NCI-H748 treated with DMSO at 0.1 percent for 48 hours (cell line): ENCODE measurements around the gene RANBP1.

ENCODE experiments used
- DNase-seq: peaks from one replicate; lab custom pipeline; 2025; lab: John Stamatoyannopoulos, UW

Gene RANBP1

GRCh38 chr22:20125201-20126174, 9.6 kb downstream of the RANBP1 start:
- DNase-seq: no peak

- no peak for DNase-seq
Measured at GRCh38 chr22:20126284-20127029, 10.6 kb downstream of the RANBP1 start.

- no peak for DNase-seq
Measured at GRCh38 chr22:20127318-20127868, 11.5 kb downstream of the RANBP1 start.

GRCh38 chr22:20127869-20128618, 12.1 kb downstream of the RANBP1 start:
- no peak for DNase-seq

DNA sequence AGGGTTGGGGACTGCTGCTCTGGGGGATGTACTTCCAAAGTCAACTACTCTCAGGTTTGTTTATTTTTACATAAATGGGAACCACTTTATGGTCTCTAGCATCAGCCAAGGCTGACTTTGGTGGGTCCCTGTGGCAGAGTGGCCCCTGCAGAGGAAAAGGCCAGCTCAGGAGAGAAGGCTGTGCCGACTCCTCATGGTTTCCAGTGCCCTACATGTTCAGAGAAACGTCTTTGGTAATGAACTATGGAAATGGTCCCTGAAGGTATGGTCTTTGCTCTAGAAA, 12.7 kb downstream of the RANBP1 start:
- no peak for DNase-seq

GRCh38 chr22:20128902-20129746, 13.2 kb downstream of the RANBP1 start:
- no peak for DNase-seq

DNA sequence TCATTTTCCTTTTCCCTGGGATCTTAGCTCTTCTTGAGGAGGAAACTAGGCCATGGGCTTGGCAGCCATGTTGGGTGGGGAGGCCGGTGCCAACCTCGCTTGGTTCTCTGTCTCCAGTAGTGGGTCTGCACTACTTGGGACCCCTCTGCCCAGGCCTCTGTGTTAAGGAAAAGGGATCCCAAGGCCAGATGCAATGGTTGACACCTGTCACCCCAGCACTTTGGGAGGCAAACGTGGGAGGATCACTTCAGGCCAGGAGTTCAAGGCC, 13.8 kb downstream of the RANBP1 start:
- no peak for DNase-seq

GRCh38 chr22:20130319-20130718, 14.4 kb downstream of the RANBP1 start:
- no peak for DNase-seq

GRCh38 chr22:20130731-20131596, 15.1 kb downstream of the RANBP1 start:
- no peak for DNase-seq

DNA sequence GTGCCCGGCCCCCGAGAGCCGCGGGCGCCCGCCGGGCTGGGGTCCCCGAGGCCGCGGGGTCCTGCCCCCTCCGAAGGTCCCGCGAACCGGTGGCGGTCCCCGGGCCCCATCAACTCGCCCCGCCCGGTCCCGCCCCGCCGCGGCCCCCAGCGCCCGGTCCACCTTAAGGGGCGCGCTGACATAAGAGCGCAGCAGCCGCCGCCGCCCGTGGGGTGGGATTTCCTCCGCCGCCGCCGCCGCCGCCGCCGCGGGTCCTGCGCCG, 15.6 kb downstream of the RANBP1 start, which contains the start of gene ZDHHC8:
Gene ZDHHC8 (plus strand): TSS at position 208 of the 262 bp plus-strand sequence. CDS start 144 bp downstream, outside the sequence.
- no peak for DNase-seq

- DNase-seq: no peak
Measured at GRCh38 chr22:20131859-20132685, 16.2 kb downstream of the RANBP1 start.

GRCh38 chr22:20132686-20133246, 16.9 kb downstream of the RANBP1 start:
- DNase-seq: no peak

DNA sequence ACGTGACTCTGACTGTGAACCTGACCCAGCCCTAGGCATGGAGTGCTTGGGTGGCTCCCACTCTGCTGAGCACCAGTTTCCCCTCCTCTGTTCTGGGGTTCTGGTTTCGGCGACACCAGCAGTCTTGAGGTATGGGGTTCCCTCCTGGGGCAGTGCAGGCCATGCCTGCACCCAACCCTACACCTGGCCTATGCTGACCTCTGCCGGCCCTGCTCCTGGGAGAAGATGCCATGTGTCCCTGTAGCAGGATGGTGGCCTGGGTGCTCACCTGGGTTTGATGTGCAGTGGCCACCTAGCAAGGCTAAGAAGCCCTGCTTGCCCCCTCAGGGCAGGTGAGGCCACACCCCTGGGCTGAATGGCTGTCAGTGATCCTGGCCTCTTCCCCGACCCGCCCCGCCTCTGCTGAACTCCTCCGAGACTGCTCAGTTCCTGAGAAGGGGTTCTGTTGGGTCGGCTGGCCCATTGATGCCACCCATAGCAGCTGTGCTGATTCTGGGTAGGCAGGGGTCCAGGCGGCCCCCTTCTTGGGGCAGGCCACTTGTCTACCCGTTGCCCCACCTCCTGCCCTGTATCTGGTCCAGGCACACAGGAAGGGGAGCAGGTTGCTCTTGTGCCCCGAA, 18.1 kb downstream of the RANBP1 start:
- DNase-seq: no peak

DNA sequence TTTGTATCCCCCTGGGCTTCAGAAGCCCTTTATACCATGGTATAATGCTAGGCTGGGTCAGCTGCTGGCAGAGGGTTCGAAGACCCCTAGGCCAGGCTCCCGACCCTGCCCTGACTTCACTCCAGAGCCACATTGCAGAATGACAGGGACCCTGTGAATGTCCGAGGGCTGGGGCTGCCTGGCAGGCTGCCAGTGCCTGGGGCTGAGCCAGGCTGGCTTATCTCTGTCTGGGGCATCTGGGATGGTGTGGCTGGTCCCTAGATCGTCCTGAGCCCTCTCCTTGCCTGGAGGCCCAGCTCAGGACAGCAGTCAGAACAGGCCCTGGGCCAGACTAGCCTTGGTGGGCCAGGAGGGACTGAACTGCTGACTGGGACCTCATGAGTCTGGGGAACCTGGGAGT, 19.4 kb downstream of the RANBP1 start:
- no peak for DNase-seq

DNA sequence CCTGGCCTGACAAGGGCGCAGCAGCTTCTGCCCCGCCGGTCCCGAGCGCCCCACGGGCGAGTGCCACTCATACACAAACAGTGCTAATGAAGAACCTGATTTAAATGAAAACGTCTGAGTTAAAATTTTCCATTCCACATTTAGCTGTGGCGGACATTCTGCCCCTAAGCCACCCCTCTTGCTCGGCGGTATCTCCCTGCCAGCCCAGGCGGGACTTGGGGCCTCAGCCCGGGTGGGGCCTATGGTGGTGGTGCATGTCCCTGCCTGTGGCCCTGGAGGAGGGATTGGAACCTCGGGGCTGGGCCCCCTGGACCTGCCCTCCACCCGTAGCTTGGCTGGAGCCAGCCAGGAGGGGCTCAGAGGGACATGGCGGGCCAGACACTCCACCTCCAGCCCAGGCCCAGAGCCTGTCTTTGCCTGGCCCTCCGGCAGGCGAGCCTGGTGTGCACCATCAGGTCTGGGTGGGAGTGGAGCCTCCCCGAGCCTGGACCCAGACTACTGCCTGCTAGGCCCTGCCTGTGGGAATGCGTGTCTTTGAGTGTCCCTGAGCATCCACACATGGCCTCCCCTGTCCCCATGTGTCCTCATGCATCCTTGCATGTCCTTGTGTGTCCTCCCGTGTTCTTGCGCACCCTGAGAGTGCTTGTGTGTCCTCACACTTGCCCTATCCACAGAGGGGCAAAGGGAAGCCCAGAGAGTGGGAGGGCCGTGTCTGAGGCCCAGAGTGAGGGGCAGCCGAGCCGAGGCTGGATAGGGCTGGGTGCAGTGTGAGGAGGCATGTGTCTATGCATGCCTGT, 20.1 kb downstream of the RANBP1 start:
- no peak for DNase-seq

DNA sequence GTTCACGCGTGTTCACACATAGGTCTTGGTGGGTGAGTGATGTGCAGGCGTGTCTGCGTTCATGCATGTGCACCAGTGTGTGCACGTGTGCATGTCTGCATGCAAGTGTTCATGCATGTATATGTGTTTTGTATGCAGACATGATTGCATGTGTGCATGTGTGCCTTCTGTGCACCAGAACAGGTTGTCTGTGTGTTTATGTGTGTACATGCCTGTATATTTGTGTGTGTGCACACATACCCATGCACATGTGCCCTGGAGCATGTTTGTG, 20.6 kb downstream of the RANBP1 start:
- DNase-seq: no peak

- DNase-seq: no peak
Measured at GRCh38 chr22:20137113-20137512, 21.2 kb downstream of the RANBP1 start.

GRCh38 chr22:20137671-20138416, 21.9 kb downstream of the RANBP1 start:
- DNase-seq: no peak
